HG03139 (cell line): ENCODE results near the gene XYLT1.

ENCODE experiments used
- ATAC-seq: cut with Tn5 transposase; IDR thresholded peaks from one replicate; pipeline ENCODE4 v1.9.1; 2021; ENCODE audit not compliant: unreplicated experiment

The XYLT1 gene

DNA sequence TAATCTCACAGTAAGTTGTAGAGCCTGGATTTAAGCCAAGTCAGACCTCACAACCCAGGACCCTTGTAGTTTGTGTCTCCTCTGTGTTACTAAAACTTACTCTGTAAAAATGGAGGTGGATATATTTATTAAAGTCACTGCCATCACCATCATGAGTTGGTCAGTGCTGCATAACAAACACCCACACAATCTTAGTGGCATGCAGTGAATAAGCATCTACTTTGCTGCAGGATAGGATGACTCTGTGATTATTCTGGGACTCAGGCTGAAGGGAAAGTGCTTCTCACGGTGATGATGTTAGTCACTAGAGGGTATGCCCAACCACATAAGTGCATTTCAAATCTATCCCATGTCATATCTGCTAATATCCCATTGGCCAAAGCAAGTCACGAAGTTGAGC, 398.7 kb downstream of the XYLT1 start:
- ATAC-seq, result no peak

DNA sequence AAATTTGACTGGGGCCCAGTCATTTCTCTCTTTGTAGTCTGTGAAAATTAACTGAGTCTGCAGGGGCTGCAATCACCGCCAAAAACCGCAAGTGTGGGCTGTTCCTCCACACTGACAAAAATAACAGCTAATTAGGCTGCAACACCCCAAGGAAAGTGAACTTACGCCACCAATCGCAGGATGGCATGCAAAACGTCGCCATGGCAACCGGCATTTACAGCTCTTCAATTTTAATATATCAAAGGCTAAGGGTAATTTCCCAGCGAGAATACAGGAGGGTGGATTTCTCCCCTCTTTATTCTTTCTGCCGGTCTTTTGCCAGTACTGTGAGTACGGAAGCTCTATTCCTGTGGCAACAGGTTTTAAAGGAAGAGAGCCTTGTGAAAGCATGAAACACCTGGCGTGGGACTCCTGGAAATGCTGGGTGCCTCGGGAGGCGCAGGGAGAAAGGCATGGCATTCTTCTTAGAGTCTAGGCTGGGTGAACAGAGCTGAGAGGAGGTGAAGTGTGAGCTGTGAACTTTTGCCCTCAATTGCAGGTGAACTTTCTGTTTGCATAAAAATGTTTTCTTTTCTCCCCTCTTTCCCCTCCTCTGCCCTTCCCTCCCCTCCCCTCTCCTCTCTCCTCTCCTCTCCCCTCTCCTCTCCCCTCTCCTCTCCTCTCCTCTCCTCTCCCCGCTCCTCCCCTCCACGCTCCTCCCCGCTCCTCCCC, 399.7 kb downstream of the XYLT1 start:
- peak; percentile 69 for ATAC-seq

DNA sequence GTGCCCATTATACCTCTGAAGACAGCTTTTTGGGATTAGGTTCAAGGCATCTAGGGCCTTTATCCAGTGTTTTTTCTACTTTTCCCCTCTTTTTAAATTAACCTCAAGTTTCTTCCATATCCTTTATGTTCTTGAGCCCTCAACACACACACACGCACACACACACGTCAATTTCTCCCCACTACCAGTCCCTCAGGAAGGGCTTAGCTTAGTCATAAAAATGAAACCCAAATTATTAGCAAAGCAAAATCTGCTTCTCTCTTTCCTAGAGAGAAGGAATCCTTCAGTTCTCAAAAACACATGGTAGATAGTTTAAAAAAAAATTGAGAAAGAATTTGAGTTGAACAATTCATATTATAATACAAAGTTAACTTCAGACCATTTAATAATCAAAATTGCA, 401.1 kb downstream of the XYLT1 start:
- no peak for ATAC-seq

DNA sequence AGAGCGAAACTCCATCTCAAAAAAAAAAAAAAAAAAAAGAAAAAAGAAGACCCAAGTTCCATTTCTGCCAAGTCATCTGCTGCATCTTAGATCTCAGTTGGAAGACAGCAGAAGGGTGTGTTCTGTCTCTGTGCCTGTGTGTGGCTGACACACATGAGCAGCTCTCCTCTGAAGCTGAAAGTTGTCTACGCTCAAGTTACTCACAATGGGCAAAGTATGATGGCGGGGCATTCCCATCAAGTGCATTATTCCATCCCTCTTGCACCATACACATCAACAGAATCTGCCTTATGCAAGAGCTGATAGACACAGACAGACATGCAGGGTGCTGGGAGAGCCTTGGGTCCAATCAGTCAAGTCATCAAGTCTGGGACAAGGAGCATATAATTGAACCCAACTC, 402.2 kb downstream of the XYLT1 start:
- ATAC-seq, result no peak

DNA sequence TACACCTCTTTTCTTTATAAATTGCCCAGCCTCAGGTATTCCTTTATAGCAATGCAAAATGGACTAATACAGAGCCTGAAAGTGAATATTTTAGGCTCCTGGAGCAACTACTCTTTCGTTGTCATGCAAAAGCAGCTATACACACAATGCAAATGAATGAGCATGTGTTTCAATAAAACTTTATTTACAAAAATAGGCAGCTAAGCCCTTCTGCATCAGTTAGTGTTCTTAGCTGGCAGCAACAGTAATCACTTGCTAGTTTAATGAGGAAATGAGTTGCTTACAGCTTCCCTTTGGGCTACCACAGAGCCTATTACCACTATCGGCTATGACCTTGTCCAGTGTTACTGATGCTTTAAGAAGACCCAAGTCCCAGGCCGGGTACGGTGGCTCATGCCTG, 402.9 kb downstream of the XYLT1 start:
- ATAC-seq, result no peak

DNA sequence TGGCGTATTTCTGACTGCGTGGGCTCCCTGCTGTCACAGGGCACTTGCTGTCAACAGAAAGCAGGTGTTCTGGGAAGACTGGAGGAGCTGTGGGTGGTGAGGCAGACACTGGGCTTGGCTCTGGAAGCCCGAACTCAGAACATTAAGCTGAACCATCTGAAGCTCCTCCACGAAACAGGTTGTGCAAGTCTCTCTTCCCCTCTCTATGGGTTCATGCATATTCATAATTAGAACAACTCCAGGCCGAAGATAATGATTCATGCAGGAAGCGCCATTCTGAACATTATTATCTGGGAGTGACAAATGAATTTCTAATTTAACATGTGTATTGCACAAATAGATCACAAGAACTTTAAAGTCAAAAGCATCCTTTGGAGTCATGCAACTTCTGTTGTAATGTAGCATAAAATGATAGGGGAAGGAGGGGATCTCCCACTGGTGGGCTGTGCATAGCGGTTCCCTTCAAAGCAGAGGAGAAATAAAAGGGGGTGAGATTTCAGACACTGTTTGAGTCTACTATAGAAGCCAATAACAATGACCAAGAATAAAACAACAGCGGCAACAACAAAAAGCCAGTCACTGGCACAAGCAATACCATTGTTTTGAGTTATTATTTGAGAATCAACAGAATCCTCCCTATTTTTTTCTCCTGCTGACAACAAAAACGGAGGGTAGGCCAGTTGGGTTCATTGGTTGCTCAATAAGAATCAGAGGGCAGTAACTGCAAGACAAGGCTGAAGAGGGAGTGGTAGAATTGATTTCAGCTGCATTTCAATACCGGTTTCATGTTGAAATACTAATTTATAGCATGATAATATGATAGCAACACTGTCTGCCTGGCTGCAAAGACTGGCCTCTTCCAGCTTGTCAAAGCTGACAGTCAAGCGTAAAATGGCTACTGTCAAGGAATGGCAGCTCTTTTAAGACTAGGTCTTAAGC, 407.3 kb downstream of the XYLT1 start:
- no peak for ATAC-seq

DNA sequence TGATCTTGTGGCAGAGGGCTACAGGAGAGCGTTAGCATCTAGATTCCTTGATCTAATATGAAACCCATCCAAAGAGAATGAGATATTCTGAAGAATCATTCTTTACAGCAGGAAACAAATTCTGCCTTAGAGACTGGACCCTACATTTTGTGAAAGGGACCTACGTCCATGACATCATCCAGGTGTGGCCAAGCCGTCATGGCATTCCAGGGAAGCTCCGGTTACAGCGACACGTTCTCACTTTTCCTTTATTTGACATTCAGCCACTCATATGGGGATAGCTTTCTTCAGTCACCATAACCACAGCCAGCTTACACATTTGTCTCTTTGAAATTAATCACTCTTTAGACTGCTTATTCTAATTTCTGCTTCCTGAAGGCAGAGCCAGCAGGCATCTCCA, 408.1 kb downstream of the XYLT1 start:
- no peak for ATAC-seq

DNA sequence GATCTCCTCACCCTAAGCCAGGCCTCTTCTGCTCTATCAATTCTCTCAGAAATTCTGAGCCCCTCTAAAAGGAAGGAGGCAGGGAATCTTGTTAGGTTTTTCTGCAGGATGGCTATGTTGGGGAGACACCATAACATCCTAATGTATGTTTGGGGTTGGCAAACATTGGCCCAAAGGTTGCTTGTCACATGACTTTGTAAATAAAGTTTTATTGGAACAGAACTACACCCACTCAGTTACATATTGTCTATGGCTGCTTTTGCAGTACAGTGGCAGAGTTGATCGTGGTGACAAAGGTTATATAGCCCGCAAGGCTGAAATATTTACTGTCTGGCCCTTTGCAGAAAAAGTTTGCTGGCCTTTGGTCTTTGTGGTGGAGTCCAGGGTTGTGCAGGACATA, 409.4 kb downstream of the XYLT1 start:
- no peak for ATAC-seq

DNA sequence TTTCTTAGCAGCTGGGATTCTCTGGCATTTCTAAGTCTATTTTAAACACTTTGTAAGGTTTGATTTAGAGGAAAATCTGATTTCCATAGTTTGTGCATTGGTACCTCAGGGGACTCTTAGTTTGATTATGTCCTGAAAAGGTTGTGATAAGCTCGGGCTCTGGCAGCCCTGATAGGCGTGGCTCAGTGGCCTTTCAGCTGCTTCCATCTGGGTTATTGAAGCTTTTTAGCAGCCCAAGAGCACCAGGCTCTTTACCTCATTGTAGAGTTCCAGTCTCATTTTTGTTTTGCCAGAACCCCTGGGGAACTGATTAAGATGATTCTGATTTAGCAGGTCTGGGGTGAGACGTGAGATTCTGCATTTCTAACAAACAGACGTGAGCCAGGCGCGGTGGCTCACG, 412.3 kb downstream of the XYLT1 start:
- no peak for ATAC-seq

DNA sequence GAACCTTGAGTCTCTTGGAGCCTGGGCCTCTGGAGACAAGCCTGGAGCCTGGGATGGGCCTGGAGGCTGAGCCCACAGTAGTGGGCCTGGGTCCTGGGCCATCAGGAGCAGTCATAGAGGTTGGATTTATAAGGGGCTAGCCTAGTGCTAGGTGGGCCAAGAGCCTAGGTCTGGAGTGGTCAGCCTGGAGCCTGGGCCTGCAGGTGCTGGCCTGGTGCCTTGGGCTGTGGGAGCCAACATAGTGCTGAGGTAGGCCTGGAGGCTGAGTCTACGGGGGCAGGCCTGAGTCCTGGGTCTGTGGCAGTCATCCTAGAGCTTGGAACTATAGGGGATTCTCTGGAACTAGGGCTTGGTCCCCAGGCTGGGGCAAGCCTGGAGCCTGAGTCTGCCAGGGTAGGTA, 414.1 kb downstream of the XYLT1 start:
- ATAC-seq, result no peak

DNA sequence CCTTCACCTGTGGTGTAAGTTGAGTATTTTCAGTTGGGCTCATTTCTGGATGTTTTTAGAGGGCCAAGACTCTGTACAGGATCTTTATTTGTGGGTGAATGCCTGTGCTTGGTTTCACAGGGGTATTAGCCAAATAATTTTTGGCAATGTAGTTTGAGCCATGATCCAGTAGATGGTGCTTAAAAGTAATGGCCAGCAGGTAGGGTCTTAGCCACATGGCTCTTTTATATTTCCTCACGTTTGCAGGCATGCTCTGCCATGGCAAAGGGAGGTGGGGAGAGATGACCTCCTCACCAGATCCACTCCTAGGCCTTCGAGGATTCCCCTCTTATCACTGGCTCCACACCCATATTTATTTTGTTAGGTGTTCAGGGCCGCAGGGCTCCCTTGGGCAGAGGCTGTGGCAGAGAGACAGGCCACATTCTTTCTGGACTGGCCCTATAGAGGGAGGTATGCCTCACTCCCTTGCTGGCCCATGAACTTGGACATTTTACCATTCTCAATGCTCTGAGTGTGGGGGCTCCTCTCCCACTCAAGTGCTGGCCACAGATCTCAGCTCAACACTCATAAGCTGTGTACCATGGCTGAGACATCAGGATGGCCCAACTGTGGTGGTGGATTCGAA, 417.1 kb downstream of the XYLT1 start:
- ATAC-seq, result no peak
